CD1c-positive myeloid dendritic cell (primary cell): ENCODE measurements around the gene FRMD5.
"Not testable (repeated sequence)": the region's sequence is repeated elsewhere in the genome, so short reads cannot be mapped to it uniquely, and the experiment has no call there.

Experiments
- DNase-seq: peaks from one replicate; pipeline ENCODE4 v3.0.0-alpha.2; 2016; ENCODE audit errors: extremely low spot score

Gene FRMD5

GRCh38 chr15:44195151-44195740, at the start of gene FRMD5:
Gene FRMD5, minus strand, starts transcription at chr15:44195271.
- peak; percentile 76 for DNase-seq

GRCh38 chr15:44243829-44244228, 48.8 kb upstream of the FRMD5 start:
- DNase-seq, result no peak

- no peak for DNase-seq
These were observed 48.1 kb upstream of the FRMD5 start for GRCh38 chr15:44243141-44243540.

- DNase-seq, result no peak
These were observed 36.8 kb upstream of the FRMD5 start for GRCh38 chr15:44231842-44232241.

- not testable (repeated sequence) for DNase-seq
These were observed 34.2 kb upstream of the FRMD5 start for GRCh38 chr15:44229301-44229700.

GRCh38 chr15:44227584-44227983, 32.5 kb upstream of the FRMD5 start:
- no peak for DNase-seq

- DNase-seq, result not testable (repeated sequence)
These were observed 31.9 kb upstream of the FRMD5 start for GRCh38 chr15:44227001-44227400.

GRCh38 chr15:44222478-44222877, 27.4 kb upstream of the FRMD5 start:
- DNase-seq, result no peak

GRCh38 chr15:44219073-44219472, 24.0 kb upstream of the FRMD5 start:
- DNase-seq, result no peak

- DNase-seq, result no peak
These were observed 21.9 kb upstream of the FRMD5 start for GRCh38 chr15:44216958-44217357.

GRCh38 chr15:44215594-44215993, 20.5 kb upstream of the FRMD5 start:
- no peak for DNase-seq

- DNase-seq, result no peak
These were observed 13.9 kb upstream of the FRMD5 start for GRCh38 chr15:44208956-44209355.

GRCh38 chr15:44207643-44208042, 12.6 kb upstream of the FRMD5 start:
- no peak for DNase-seq

GRCh38 chr15:44199393-44199792, 4.3 kb upstream of the FRMD5 start:
- no peak for DNase-seq

- DNase-seq, result peak; percentile 2
These were observed 534 bp downstream of the FRMD5 start for GRCh38 chr15:44194323-44195150.

GRCh38 chr15:44193651-44194322, 1.3 kb downstream of the FRMD5 start:
- no peak for DNase-seq

GRCh38 chr15:44188795-44189194, 6.3 kb downstream of the FRMD5 start:
- no peak for DNase-seq

- no peak for DNase-seq
These were observed 8.4 kb downstream of the FRMD5 start for GRCh38 chr15:44186705-44187104.

GRCh38 chr15:44183363-44183762, 11.7 kb downstream of the FRMD5 start:
- DNase-seq, result no peak

GRCh38 chr15:44181410-44181809, 13.7 kb downstream of the FRMD5 start:
- no peak for DNase-seq

- no peak for DNase-seq
These were observed 17.9 kb downstream of the FRMD5 start for GRCh38 chr15:44177139-44177538.

GRCh38 chr15:44173813-44174212, 21.3 kb downstream of the FRMD5 start:
- no peak for DNase-seq

GRCh38 chr15:44163370-44163769, 31.7 kb downstream of the FRMD5 start:
- DNase-seq, result no peak
